ENCODE measurements around the gene MRPL1.

The MRPL1 gene

GRCh38 chr4:77881460-77882295 lies 19.0 kb downstream of the MRPL1 start:
- H3K4me3 ChIP-seq (ENCODE audit: low read depth, low read length) = no peak overlapping the region
- in situ Hi-C loops (cut with HindIII; ENCODE audit: low sequenced_read_pairs) = no loop called here

GRCh38 chr4:77893451-77893850 lies 30.8 kb downstream of the MRPL1 start:
- in situ Hi-C loops (cut with HindIII; ENCODE audit: low sequenced_read_pairs) = no loop called here
- no peak overlapping the region for H3K4me3 ChIP-seq (ENCODE audit: low read depth, low read length)
- no peak for TF ChIP-seq CTCF (IDR thresholded peaks at IDR 0.05; ENCODE audit: low read depth, low read length, missing control alignments)
- no peak for DNase-seq (ENCODE audit: low read depth)

More at GRCh38 chr4:77881460-77882295, 19.0 kb downstream of the MRPL1 start:
- no peak for DNase-seq (ENCODE audit: low read depth)
- TF ChIP-seq CTCF (IDR thresholded peaks at IDR 0.05; ENCODE audit: low read depth, low read length, missing control alignments) = no peak

GRCh38 chr4:77899607-77900006 lies 37.0 kb downstream of the MRPL1 start:
- no peak overlapping the region for H3K4me3 ChIP-seq (ENCODE audit: low read depth, low read length)
- DNase-seq (ENCODE audit: low read depth) = no peak
- in situ Hi-C loops (cut with HindIII; ENCODE audit: low sequenced_read_pairs) = no loop called here
- TF ChIP-seq CTCF (IDR thresholded peaks at IDR 0.05; ENCODE audit: low read depth, low read length, missing control alignments) = no peak

- no peak for TF ChIP-seq CTCF (IDR thresholded peaks at IDR 0.05; ENCODE audit: low read depth, low read length, missing control alignments)
- DNase-seq (ENCODE audit: low read depth) = no peak
- in situ Hi-C loops (cut with HindIII; ENCODE audit: low sequenced_read_pairs) = no loop called here
- no peak overlapping the region for H3K4me3 ChIP-seq (ENCODE audit: low read depth, low read length)
Observed at GRCh38 chr4:77903186-77903585, 40.6 kb downstream of the MRPL1 start.

- no peak for DNase-seq (ENCODE audit: low read depth)
- in situ Hi-C loops (cut with HindIII; ENCODE audit: low sequenced_read_pairs) = no loop called here
- TF ChIP-seq CTCF (IDR thresholded peaks at IDR 0.05; ENCODE audit: low read depth, low read length, missing control alignments) = no peak
- no peak overlapping the region for H3K4me3 ChIP-seq (ENCODE audit: low read depth, low read length)
Observed at GRCh38 chr4:77905651-77906263, 43.1 kb downstream of the MRPL1 start.

- no peak for TF ChIP-seq CTCF (IDR thresholded peaks at IDR 0.05; ENCODE audit: low read depth, low read length, missing control alignments)
- in situ Hi-C loops (cut with HindIII; ENCODE audit: low sequenced_read_pairs) = no loop called here
- H3K4me3 ChIP-seq (ENCODE audit: low read depth, low read length) = no peak overlapping the region
- DNase-seq (ENCODE audit: low read depth) = no peak
Observed at GRCh38 chr4:77910676-77911075, 48.0 kb downstream of the MRPL1 start.
